Measurements from ENCODE around the gene KIRREL3.

KIRREL3 gene

GRCh38 chr11:126511475-126512115, 489.0 kb downstream of the KIRREL3 start:
- no peak overlapping the region for H3K27ac ChIP-seq (ENCODE audit: low read depth in 2 of 2, low read length in 2 of 2)
- no peak overlapping the region for H3K9ac ChIP-seq (ENCODE audit: low read depth in 1 of 2, low read length in 2 of 2)
- no peaks in the 10 kb centered on the region for H3K4me1 ChIP-seq (ENCODE audit: control insufficient read depth in 2 of 2, insufficient read depth in 2 of 2, low read length in 2 of 2)
- no peak overlapping the region for H3K4me3 ChIP-seq (ENCODE audit: low read length in 2 of 2)
- peaks cover 0 to 11% of the 10 kb centered on the region in 2 donors for H3K27me3 ChIP-seq (ENCODE audit: control insufficient read depth in 2 of 2, insufficient read depth in 2 of 2, low read length in 2 of 2)
- no peaks in the 10 kb centered on the region for H3K9me3 ChIP-seq (ENCODE audit: control insufficient read depth in 2 of 2, low read length in 2 of 2)
- no peaks in the 10 kb centered on the region for H3K36me3 ChIP-seq (ENCODE audit: control insufficient read depth in 2 of 2, insufficient read depth in 2 of 2, low read length in 2 of 2)

DNA sequence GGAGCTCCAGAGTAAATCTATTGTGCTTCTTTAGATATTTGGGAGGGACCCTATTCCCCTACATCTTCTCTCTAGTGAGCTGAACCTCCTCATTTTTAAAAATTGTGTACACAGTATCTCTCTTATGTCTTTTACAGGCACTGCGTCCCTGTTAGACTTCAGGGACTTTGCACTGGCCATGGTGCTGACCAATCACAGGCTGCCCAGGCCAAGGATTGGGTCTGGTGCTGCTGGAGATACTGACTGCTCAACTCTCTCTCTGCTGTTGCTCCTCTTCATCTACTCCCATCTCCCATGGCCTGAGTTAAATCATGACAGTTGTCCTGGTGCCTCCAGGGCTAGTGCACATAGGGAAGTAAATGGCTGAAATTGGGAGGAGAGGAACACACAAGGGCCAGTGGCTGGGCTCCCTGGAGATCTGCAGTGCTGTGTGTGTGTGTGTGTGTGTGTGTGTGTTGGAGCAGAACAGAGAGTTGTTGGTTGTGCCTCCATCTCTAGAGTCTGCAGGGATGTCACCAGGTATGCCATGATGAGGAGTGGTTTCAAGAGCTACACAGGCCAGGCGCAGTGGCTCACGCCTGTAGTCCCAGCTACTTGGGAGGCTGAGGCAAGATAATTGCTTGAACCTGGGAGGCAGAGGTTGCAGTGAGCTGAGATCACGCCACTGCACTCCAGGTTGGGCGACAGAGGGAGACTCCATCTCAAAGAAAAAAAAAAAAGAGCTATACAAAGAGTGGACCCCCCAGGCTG, 489.8 kb downstream of the KIRREL3 start:
- no peak overlapping the region for H3K9ac ChIP-seq (ENCODE audit: low read depth in 1 of 2, low read length in 2 of 2)
- H3K27ac ChIP-seq (ENCODE audit: low read depth in 2 of 2, low read length in 2 of 2), result no peak overlapping the region
- H3K36me3 ChIP-seq (ENCODE audit: control insufficient read depth in 2 of 2, insufficient read depth in 2 of 2, low read length in 2 of 2), result no peaks in the 10 kb centered on the region
- H3K4me3 ChIP-seq (ENCODE audit: low read length in 2 of 2), result no peak overlapping the region
- no peaks in the 10 kb centered on the region for H3K9me3 ChIP-seq (ENCODE audit: control insufficient read depth in 2 of 2, low read length in 2 of 2)
- H3K27me3 ChIP-seq (ENCODE audit: control insufficient read depth in 2 of 2, insufficient read depth in 2 of 2, low read length in 2 of 2), result peaks cover 0 to 11% of the 10 kb centered on the region in 2 donors
- no peaks in the 10 kb centered on the region for H3K4me1 ChIP-seq (ENCODE audit: control insufficient read depth in 2 of 2, insufficient read depth in 2 of 2, low read length in 2 of 2)

DNA sequence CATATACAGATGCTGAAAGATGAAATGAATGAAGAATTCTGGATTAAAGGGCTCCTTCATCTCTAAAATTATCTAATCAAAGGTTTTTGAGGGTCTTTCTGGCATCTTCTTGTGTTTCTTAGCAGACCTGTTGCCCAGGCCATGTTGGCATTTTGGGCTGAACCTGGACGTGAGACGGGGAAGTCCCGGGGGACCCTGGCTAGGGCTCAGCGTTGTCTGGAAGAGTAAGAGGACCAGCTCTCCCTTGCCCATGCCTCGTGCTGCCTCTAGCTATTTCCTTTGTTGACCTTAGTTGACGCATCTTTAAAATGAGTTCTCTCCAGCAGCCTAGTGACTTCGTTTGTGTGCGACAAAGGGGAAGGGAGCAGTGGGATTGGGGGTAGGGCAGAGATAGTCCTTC, 492.9 kb downstream of the KIRREL3 start:
- H3K27ac ChIP-seq (ENCODE audit: low read depth in 2 of 2, low read length in 2 of 2), result no peak overlapping the region
- H3K9ac ChIP-seq (ENCODE audit: low read depth in 1 of 2, low read length in 2 of 2), result no peak overlapping the region
- H3K9me3 ChIP-seq (ENCODE audit: control insufficient read depth in 2 of 2, low read length in 2 of 2), result no peaks in the 10 kb centered on the region
- H3K4me1 ChIP-seq (ENCODE audit: control insufficient read depth in 2 of 2, insufficient read depth in 2 of 2, low read length in 2 of 2), result no peaks in the 10 kb centered on the region
- no peaks in the 10 kb centered on the region for H3K36me3 ChIP-seq (ENCODE audit: control insufficient read depth in 2 of 2, insufficient read depth in 2 of 2, low read length in 2 of 2)
- no peak overlapping the region for H3K4me3 ChIP-seq (ENCODE audit: low read length in 2 of 2)
- peaks cover 6 to 12% of the 10 kb centered on the region in 2 donors for H3K27me3 ChIP-seq (ENCODE audit: control insufficient read depth in 2 of 2, insufficient read depth in 2 of 2, low read length in 2 of 2)

DNA sequence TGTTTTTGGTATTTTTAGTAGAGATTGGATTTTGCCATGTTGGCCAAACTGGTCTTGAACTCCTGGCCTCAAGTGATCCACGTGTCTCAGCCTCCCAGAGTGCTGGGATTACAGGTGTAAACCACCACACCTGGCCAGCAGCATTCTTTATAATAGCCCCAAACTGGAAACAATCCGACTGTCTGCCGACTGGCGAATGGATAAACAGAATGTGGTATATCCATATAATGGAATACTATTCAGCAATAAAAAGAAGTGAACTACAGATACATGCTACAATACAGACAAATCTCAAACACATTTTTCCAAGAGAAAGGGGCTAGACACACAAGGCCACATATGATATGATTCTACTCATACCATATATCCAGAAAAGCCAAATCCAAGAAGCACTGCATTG, 493.8 kb downstream of the KIRREL3 start:
- Histone ChIP-seq H3K27ac (ENCODE audit: low read depth in 2 of 2, low read length in 2 of 2) (no peak overlapping the region), H3K9ac (ENCODE audit: low read depth in 1 of 2, low read length in 2 of 2) (no peak overlapping the region), H3K9me3 (ENCODE audit: control insufficient read depth in 2 of 2, low read length in 2 of 2) (no peaks in the 10 kb centered on the region), H3K36me3 (ENCODE audit: control insufficient read depth in 2 of 2, insufficient read depth in 2 of 2, low read length in 2 of 2) (no peaks in the 10 kb centered on the region), H3K4me1 (ENCODE audit: control insufficient read depth in 2 of 2, insufficient read depth in 2 of 2, low read length in 2 of 2) (no peaks in the 10 kb centered on the region), H3K27me3 (ENCODE audit: control insufficient read depth in 2 of 2, insufficient read depth in 2 of 2, low read length in 2 of 2) (peaks cover 6 to 12% of the 10 kb centered on the region in 2 donors), H3K4me3 (ENCODE audit: low read length in 2 of 2) (no peak overlapping the region)

DNA sequence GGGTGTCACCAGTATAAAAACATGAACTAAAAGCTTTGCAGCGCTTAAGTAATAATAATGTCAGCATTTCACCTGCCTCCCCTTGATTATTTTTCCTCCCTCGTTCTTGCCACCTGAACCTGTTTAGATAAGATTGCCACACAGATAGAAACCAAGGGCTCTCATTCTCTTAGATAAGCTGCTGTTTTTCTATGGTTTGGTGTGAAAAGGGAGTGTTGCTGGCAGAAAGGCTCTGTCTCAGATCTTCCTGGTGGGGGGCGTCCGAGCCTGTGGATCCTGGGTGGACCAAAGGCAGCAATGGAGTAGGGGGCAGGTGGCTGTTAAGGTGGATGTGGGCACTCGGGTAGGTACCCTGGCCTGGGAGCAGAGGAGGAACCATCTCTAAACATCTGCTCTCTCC, 497.6 kb downstream of the KIRREL3 start:
- no peaks in the 10 kb centered on the region for H3K9me3 ChIP-seq (ENCODE audit: control insufficient read depth in 2 of 2, low read length in 2 of 2)
- H3K27ac ChIP-seq (ENCODE audit: low read depth in 2 of 2, low read length in 2 of 2), result no peak overlapping the region
- H3K9ac ChIP-seq (ENCODE audit: low read depth in 1 of 2, low read length in 2 of 2), result no peak overlapping the region
- no peak overlapping the region for H3K4me3 ChIP-seq (ENCODE audit: low read length in 2 of 2)
- no peaks in the 10 kb centered on the region for H3K36me3 ChIP-seq (ENCODE audit: control insufficient read depth in 2 of 2, insufficient read depth in 2 of 2, low read length in 2 of 2)
- peaks cover 6 to 23% of the 10 kb centered on the region in 2 donors for H3K27me3 ChIP-seq (ENCODE audit: control insufficient read depth in 2 of 2, insufficient read depth in 2 of 2, low read length in 2 of 2)
- H3K4me1 ChIP-seq (ENCODE audit: control insufficient read depth in 2 of 2, insufficient read depth in 2 of 2, low read length in 2 of 2), result no peaks in the 10 kb centered on the region

GRCh38 chr11:126502159-126502558, 498.4 kb downstream of the KIRREL3 start:
- no peak overlapping the region for H3K27ac ChIP-seq (ENCODE audit: low read depth in 2 of 2, low read length in 2 of 2)
- H3K36me3 ChIP-seq (ENCODE audit: control insufficient read depth in 2 of 2, insufficient read depth in 2 of 2, low read length in 2 of 2), result no peaks in the 10 kb centered on the region

GRCh38 chr11:126501641-126502040, 498.9 kb downstream of the KIRREL3 start:
- peaks cover 6 to 19% of the 10 kb centered on the region in 2 donors for H3K27me3 ChIP-seq (ENCODE audit: control insufficient read depth in 2 of 2, insufficient read depth in 2 of 2, low read length in 2 of 2)
- no peaks in the 10 kb centered on the region for H3K36me3 ChIP-seq (ENCODE audit: control insufficient read depth in 2 of 2, insufficient read depth in 2 of 2, low read length in 2 of 2)
- H3K4me1 ChIP-seq (ENCODE audit: control insufficient read depth in 2 of 2, insufficient read depth in 2 of 2, low read length in 2 of 2), result no peaks in the 10 kb centered on the region
- H3K27ac ChIP-seq (ENCODE audit: low read depth in 2 of 2, low read length in 2 of 2), result no peak overlapping the region
- no peak overlapping the region for H3K4me3 ChIP-seq (ENCODE audit: low read length in 2 of 2)
- H3K9ac ChIP-seq (ENCODE audit: low read depth in 1 of 2, low read length in 2 of 2), result no peak overlapping the region
- H3K9me3 ChIP-seq (ENCODE audit: control insufficient read depth in 2 of 2, low read length in 2 of 2), result no peaks in the 10 kb centered on the region

More at GRCh38 chr11:126502159-126502558, 498.4 kb downstream of the KIRREL3 start:
- no peaks in the 10 kb centered on the region for H3K4me1 ChIP-seq (ENCODE audit: control insufficient read depth in 2 of 2, insufficient read depth in 2 of 2, low read length in 2 of 2)
- no peaks in the 10 kb centered on the region for H3K9me3 ChIP-seq (ENCODE audit: control insufficient read depth in 2 of 2, low read length in 2 of 2)
- H3K9ac ChIP-seq (ENCODE audit: low read depth in 1 of 2, low read length in 2 of 2), result no peak overlapping the region
- H3K27me3 ChIP-seq (ENCODE audit: control insufficient read depth in 2 of 2, insufficient read depth in 2 of 2, low read length in 2 of 2), result peaks cover 6 to 19% of the 10 kb centered on the region in 2 donors
- no peak overlapping the region for H3K4me3 ChIP-seq (ENCODE audit: low read length in 2 of 2)

- H3K4me3 ChIP-seq (ENCODE audit: low read length in 2 of 2), result no peak overlapping the region
- H3K27me3 ChIP-seq (ENCODE audit: control insufficient read depth in 2 of 2, insufficient read depth in 2 of 2, low read length in 2 of 2), result peaks cover 6 to 19% of the 10 kb centered on the region in 2 donors
- H3K9me3 ChIP-seq (ENCODE audit: control insufficient read depth in 2 of 2, low read length in 2 of 2), result no peaks in the 10 kb centered on the region
- no peaks in the 10 kb centered on the region for H3K4me1 ChIP-seq (ENCODE audit: control insufficient read depth in 2 of 2, insufficient read depth in 2 of 2, low read length in 2 of 2)
- no peak overlapping the region for H3K9ac ChIP-seq (ENCODE audit: low read depth in 1 of 2, low read length in 2 of 2)
- no peak overlapping the region for H3K27ac ChIP-seq (ENCODE audit: low read depth in 2 of 2, low read length in 2 of 2)
- H3K36me3 ChIP-seq (ENCODE audit: control insufficient read depth in 2 of 2, insufficient read depth in 2 of 2, low read length in 2 of 2), result no peaks in the 10 kb centered on the region
Measured at GRCh38 chr11:126500981-126501380, 499.6 kb downstream of the KIRREL3 start.

GRCh38 chr11:126499131-126499752, 501.3 kb downstream of the KIRREL3 start:
- Histone ChIP-seq H3K4me3 (ENCODE audit: low read length in 2 of 2) (no peak overlapping the region), H3K9ac (ENCODE audit: low read depth in 1 of 2, low read length in 2 of 2) (no peak overlapping the region), H3K36me3 (ENCODE audit: control insufficient read depth in 2 of 2, insufficient read depth in 2 of 2, low read length in 2 of 2) (no peaks in the 10 kb centered on the region), H3K27me3 (ENCODE audit: control insufficient read depth in 2 of 2, insufficient read depth in 2 of 2, low read length in 2 of 2) (peaks cover 6 to 16% of the 10 kb centered on the region in 2 donors), H3K4me1 (ENCODE audit: control insufficient read depth in 2 of 2, insufficient read depth in 2 of 2, low read length in 2 of 2) (no peaks in the 10 kb centered on the region), H3K9me3 (ENCODE audit: control insufficient read depth in 2 of 2, low read length in 2 of 2) (no peaks in the 10 kb centered on the region), H3K27ac (ENCODE audit: low read depth in 2 of 2, low read length in 2 of 2) (no peak overlapping the region)

DNA sequence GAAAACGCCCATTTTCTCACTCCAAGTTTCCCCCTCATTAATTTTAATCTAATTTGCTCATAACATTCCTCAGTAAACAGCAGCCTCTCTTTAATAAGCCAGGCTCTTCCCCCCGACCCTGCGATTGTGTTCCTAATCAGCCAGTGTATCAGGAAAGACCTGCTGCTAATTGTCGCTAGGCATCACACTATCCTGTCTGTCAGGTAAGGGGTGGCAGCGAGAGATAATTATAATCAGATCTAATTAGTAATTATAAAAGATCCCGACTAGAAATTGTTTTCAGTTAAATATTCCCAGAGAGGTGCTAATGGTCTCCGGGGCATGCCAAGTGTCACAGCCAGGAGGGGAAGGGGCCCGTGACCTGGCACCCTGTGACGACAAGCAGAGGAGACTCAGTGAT, 502.3 kb downstream of the KIRREL3 start:
- H3K27me3 ChIP-seq (ENCODE audit: control insufficient read depth in 2 of 2, insufficient read depth in 2 of 2, low read length in 2 of 2), result peaks cover 3 to 15% of the 10 kb centered on the region in 2 donors
- no peaks in the 10 kb centered on the region for H3K9me3 ChIP-seq (ENCODE audit: control insufficient read depth in 2 of 2, low read length in 2 of 2)
- no peak overlapping the region for H3K4me3 ChIP-seq (ENCODE audit: low read length in 2 of 2)
- no peak overlapping the region for H3K9ac ChIP-seq (ENCODE audit: low read depth in 1 of 2, low read length in 2 of 2)
- H3K27ac ChIP-seq (ENCODE audit: low read depth in 2 of 2, low read length in 2 of 2), result no peak overlapping the region
- H3K4me1 ChIP-seq (ENCODE audit: control insufficient read depth in 2 of 2, insufficient read depth in 2 of 2, low read length in 2 of 2), result no peaks in the 10 kb centered on the region
- no peaks in the 10 kb centered on the region for H3K36me3 ChIP-seq (ENCODE audit: control insufficient read depth in 2 of 2, insufficient read depth in 2 of 2, low read length in 2 of 2)
